ENCODE measurements around the gene PAIP1.
"Not testable (repeated sequence)": the region's sequence is repeated elsewhere in the genome, so short reads cannot be mapped to it uniquely, and the experiment has no call there.

Gene PAIP1

GRCh38 chr5:43570450-43571158 lies 13.7 kb upstream of the PAIP1 start:
- no peak for DNase-seq

- no peak for DNase-seq
These were observed 12.4 kb upstream of the PAIP1 start for GRCh38 chr5:43569236-43569746.

- no peak for DNase-seq
These were observed 11.1 kb upstream of the PAIP1 start for GRCh38 chr5:43567967-43568366.

- no peak for DNase-seq
These were observed 8.2 kb upstream of the PAIP1 start for GRCh38 chr5:43565043-43565442.

- DNase-seq: no peak
These were observed 7.5 kb upstream of the PAIP1 start for GRCh38 chr5:43564289-43564850.

- DNase-seq: no peak
These were observed 6.4 kb upstream of the PAIP1 start for GRCh38 chr5:43563321-43563720.

- DNase-seq: no peak
These were observed 4.5 kb upstream of the PAIP1 start for GRCh38 chr5:43561356-43561755.

- DNase-seq: no peak
These were observed 3.3 kb upstream of the PAIP1 start for GRCh38 chr5:43560128-43560527.

GRCh38 chr5:43556607-43556856 lies 345 bp downstream of the PAIP1 start:
- DNase-seq: not testable (repeated sequence)

GRCh38 chr5:43555895-43556606 lies 826 bp downstream of the PAIP1 start:
- no peak for DNase-seq

GRCh38 chr5:43554497-43554896 lies 2.4 kb downstream of the PAIP1 start:
- no peak for DNase-seq

- no peak for DNase-seq
These were observed 3.5 kb downstream of the PAIP1 start for GRCh38 chr5:43553381-43553780.

- no peak for DNase-seq
These were observed 5.1 kb downstream of the PAIP1 start for GRCh38 chr5:43551731-43552130.

GRCh38 chr5:43549272-43549671 lies 7.6 kb downstream of the PAIP1 start:
- not testable (repeated sequence) for DNase-seq

- no peak for DNase-seq
These were observed 8.5 kb downstream of the PAIP1 start for GRCh38 chr5:43548358-43548757.

- DNase-seq: no peak
These were observed 9.3 kb downstream of the PAIP1 start for GRCh38 chr5:43547532-43547931.

- no peak for DNase-seq
These were observed 13.4 kb downstream of the PAIP1 start for GRCh38 chr5:43543434-43543833.

- DNase-seq: no peak
These were observed 16.1 kb downstream of the PAIP1 start for GRCh38 chr5:43540746-43541145.

GRCh38 chr5:43536972-43537371 lies 19.9 kb downstream of the PAIP1 start:
- DNase-seq: no peak

- no peak for DNase-seq
These were observed 23.2 kb downstream of the PAIP1 start for GRCh38 chr5:43533646-43534045.

- no peak for DNase-seq
These were observed 26.2 kb downstream of the PAIP1 start for GRCh38 chr5:43530648-43531047.

GRCh38 chr5:43523662-43524072 lies 33.2 kb downstream of the PAIP1 start:
- DNase-seq: no peak

- no peak for DNase-seq
These were observed 36.3 kb downstream of the PAIP1 start for GRCh38 chr5:43520615-43521014.

GRCh38 chr5:43515678-43516048 lies 41.2 kb downstream of the PAIP1 start:
- DNase-seq: no peak
